Measurements from ENCODE around the gene ARAP3.

The ARAP3 gene

DNA sequence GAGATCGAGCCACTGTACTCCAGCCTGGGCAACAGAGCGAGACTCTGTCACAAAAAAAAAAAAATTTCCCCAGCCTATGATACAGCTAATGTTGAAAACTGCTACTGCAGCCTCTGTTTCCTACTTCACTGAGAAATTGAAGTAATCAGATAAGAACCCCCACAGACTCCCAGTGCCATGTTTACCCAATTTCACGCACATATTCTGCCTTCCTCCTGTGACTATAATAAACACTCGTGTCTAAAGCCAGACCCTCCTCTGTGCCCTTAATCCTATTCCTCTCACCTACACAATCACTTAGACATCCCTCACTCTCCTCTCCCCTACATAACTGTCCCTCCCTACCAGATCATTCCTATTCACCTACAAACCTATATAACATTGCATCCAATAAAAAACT, 6.4 kb downstream of the ARAP3 start:
- POLR2A ChIA-PET, result interaction anchor here (1.0 kb wide), 1 partner anchor 22 kb away, joined by 3 read pairs; no protein-coding TSS in a partner anchor
- CTCF ChIA-PET, result interaction anchor here (1.3 to 1.8 kb wide), 3 partner anchors 8 to 285 kb away, joined by 3 to 16 read pairs (median 5); no protein-coding TSS in a partner anchor
- TF ChIP-seq CTCF (IDR thresholded peaks at IDR 0.05; ENCODE audit: insufficient read depth, low read length, missing control alignments), result no peak

DNA sequence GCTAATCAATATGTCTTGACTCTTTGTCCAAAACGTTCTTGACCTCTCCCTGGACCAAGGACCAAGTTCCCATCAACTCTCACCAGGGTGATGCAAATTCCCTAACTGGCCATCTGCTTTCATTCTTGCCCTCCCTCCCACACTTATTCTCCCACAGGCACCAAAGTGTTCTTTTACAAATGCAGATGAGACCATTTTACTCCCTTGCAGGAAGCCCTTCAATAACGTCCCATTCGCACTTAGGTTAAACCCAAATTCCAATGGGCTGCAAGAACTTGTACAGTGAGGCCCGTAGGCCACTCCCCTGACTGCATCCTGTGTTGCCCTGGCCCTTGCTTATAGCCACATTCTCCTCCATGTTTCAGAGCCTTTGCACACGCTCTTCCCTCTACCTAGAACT, 7.3 kb downstream of the ARAP3 start:
- TF ChIP-seq CTCF (IDR thresholded peaks at IDR 0.05; ENCODE audit: insufficient read depth, low read length, missing control alignments), result no peak
- H3K4me3 ChIP-seq (ENCODE audit: low read depth, low read length), result no peak overlapping the region
- CTCF ChIA-PET, result no interaction called here
- POLR2A ChIA-PET, result no interaction called here
- no peak for DNase-seq (ENCODE audit: low read depth, low spot score)

More for the DNA sequence above, 6.4 kb downstream of the ARAP3 start:
- H3K4me3 ChIP-seq (ENCODE audit: low read depth, low read length), result no peak overlapping the region
- DNase-seq (ENCODE audit: low read depth, low spot score), result no peak

DNA sequence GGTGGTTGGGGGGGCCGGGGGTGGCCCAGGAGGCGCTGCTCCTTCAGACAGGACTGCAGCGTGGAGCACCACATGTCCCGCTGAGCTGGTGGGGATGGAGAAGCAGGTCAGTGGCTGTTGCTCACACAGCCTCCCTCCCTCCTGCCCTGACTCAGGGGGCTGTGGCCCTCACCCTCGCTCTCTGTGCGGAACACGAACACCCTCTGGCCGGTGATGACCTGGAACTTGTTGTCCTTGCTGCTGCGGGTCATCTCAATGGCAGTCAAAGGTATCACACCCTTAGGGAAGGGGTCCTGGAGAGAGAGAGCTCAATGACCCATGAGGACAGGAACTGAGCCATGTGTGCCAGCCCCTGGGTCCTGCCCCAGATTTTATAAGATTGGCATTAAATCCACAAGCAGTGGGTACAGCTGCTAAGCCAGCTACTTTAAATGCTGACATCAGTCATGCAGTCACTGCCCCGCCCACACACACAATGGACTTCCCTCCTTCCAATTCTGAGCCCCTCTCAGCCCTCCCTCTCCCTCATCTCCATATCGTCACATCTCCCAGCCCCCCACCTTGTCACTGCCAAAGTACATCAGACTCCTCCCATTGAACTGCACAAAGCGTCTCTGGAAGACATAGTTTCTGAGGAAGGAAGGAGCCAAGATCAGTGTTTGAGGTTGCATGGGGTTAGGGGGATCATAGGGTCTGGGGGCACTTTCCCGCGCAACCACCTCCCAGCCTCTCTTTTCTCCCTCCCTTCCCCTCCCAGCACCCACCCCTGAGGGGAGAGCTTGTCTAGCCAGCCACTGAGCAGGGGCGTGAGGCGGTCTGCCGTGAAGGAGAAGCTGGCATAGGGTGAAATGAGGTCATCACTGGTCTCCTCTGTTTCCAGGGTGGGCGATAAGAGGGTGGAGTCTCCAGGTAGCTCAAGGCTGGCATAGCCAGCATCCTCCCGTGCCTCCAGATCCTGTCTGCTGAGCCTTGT, 8.9 kb downstream of the ARAP3 start:
- no peak for TF ChIP-seq CTCF (IDR thresholded peaks at IDR 0.05; ENCODE audit: insufficient read depth, low read length, missing control alignments)
- DNase-seq (ENCODE audit: low read depth, low spot score), result no peak
- no peak overlapping the region for H3K4me3 ChIP-seq (ENCODE audit: low read depth, low read length)
- POLR2A ChIA-PET, result no interaction called here
- CTCF ChIA-PET, result interaction anchor here (1.3 to 1.5 kb wide), 3 partner anchors 8 to 342 kb away, joined by 4 to 8 read pairs (median 5); no protein-coding TSS in a partner anchor

DNA sequence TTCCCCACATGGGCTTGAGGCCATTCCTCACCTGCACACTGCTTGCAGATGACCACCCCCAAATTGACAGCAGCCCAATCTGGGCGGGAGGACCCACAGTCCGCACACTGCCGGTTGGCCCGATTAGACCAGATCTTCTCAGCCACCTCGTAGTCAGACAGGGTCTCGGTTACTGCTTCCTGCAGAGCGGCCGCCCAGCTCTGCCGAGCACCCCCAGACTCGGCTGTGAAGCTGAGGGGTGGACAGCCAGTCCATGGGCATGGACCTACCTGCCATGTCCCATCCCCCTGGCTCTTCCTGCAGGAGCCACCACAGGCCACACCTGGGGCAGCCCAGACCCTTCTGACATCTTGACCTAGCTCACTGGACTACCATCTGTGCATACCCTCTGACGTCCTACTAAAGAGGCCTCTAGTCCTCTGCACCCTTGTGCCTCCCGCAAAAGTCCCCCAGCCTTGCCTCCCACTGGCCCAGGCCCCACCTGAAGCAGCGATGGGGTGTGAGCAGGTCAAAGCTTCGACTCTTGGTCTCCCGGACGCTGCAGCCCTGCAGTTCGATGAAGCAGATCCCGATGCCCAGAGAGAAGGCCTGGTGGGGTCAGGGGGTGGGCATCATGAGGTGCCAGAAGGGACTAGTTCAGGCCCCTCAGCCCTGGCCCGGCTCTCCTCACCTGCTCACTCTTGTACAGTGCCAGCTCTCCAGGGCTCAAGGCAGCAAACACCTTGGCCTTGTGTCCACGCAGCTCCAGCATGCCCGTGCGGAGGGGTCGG, 9.8 kb downstream of the ARAP3 start:
- ChIA-PET CTCF (interaction anchor here (1.3 to 12.8 kb wide), 6 partner anchors 8 to 343 kb away, joined by 4 to 132 read pairs (median 7); partner anchors contain the start of genes PCDH1 and PCDH12), POLR2A (no interaction called here)
- no peak for TF ChIP-seq CTCF (IDR thresholded peaks at IDR 0.05; ENCODE audit: insufficient read depth, low read length, missing control alignments)
- DNase-seq (ENCODE audit: low read depth, low spot score), result no peak
- H3K4me3 ChIP-seq (ENCODE audit: low read depth, low read length), result no peak overlapping the region

- ChIA-PET CTCF (interaction anchor here (0.7 to 12.8 kb wide), 18 partner anchors 11 to 299 kb away, joined by 3 to 132 read pairs (median 4); partner anchors contain the start of genes ARAP3, DIAPH1, PCDH1 and PCDH12), POLR2A (interaction anchor here (2.0 kb wide), 1 partner anchor 12 kb away, joined by 6 read pairs; the partner anchor contains the start of gene ARAP3)
- H3K4me3 ChIP-seq (ENCODE audit: low read depth, low read length), result no peak overlapping the region
- DNase-seq (ENCODE audit: low read depth, low spot score), result no peak
- no peak for TF ChIP-seq CTCF (IDR thresholded peaks at IDR 0.05; ENCODE audit: insufficient read depth, low read length, missing control alignments)
These were observed 12.5 kb downstream of the ARAP3 start for GRCh38 chr5:141669520-141669919.

Data from AG04449 (cell line).